GM23338 (cell line): ENCODE measurements around the gene PNPLA8. TPM values are rescaled to one million over a fixed set of nuclear protein-coding genes. Genes with fewer than 3 reads are reported as not detected.

Experiments
- ATAC-seq: fragments of 200-7000 bp; cut with Tn5 transposase; 3 replicates; pipeline ENCODE4 v1.9.1; 2020
- DNase-seq: peaks from one replicate; pipeline ENCODE4 v3.0.0-alpha.2; 2015; ENCODE audit warnings: low spot score
- H2AFZ ChIP-seq: fragments of 200-600 bp; sonication (generic); 2 replicates; pipeline ENCODE4 v1.8.0; 2016; ENCODE audit warnings: antibody characterized with exemption, mild to moderate bottlenecking, moderate library complexity
- H3F3A ChIP-seq: fragments of 200-600 bp; sonication (generic); replicated peaks from 2 replicates; pipeline ENCODE4 v1.8.0; 2017; ENCODE audit warnings: antibody characterized with exemption, mixed run types, low read depth
- H3K27ac ChIP-seq: fragments of 200-600 bp; sonication (generic); 2 replicates; pipeline ENCODE4 v1.6.1; 2016; ENCODE audit warnings: low read depth
- H3K27me3 ChIP-seq: fragments of 200-600 bp; sonication (generic); 2 replicates; pipeline ENCODE4 v1.8.0; 2016; ENCODE audit warnings: mild to moderate bottlenecking, mixed run types, moderate library complexity; ENCODE audit not compliant: insufficient read depth
- H3K36me3 ChIP-seq: fragments of 200-600 bp; sonication (generic); 2 replicates; pipeline ENCODE4 v1.8.0; 2016; ENCODE audit warnings: mild to moderate bottlenecking; ENCODE audit not compliant: insufficient read depth
- H3K4me1 ChIP-seq: fragments of 200-600 bp; sonication (generic); 2 replicates; pipeline ENCODE4 v1.8.0; 2016; ENCODE audit warnings: mild to moderate bottlenecking, moderate library complexity; ENCODE audit not compliant: insufficient read depth
- H3K4me2 ChIP-seq: fragments of 200-600 bp; sonication (generic); 2 replicates; pipeline ENCODE4 v1.7.1; 2017; ENCODE audit warnings: mixed run types
- H3K4me3 ChIP-seq: fragments of 200-600 bp; sonication (generic); 2 replicates; pipeline ENCODE4 v1.6.1; 2016; ENCODE audit warnings: mixed run types
- H3K79me2 ChIP-seq: fragments of 200-600 bp; sonication (generic); replicated peaks from 2 replicates; pipeline ENCODE4 v1.8.0; 2017; ENCODE audit warnings: mild to moderate bottlenecking; ENCODE audit not compliant: insufficient read depth
- H3K9me2 ChIP-seq: fragments of 200-600 bp; sonication (generic); 2 replicates; pipeline ENCODE4 v1.8.0; 2017; ENCODE audit not compliant: insufficient read depth
- H4K20me1 ChIP-seq: fragments of 200-600 bp; sonication (generic); replicated peaks from 2 replicates; pipeline ENCODE4 v1.8.0; 2017; ENCODE audit warnings: mild to moderate bottlenecking; ENCODE audit not compliant: insufficient read depth
- H3K27ac Mint-ChIP-seq: 2 replicates; pipeline ENCODE4 v1.8.0; 2020; ENCODE audit warnings: inconsistent platforms, mild to moderate bottlenecking, moderate library complexity, mixed read lengths
- H3K27me3 Mint-ChIP-seq: 3 replicates; pipeline ENCODE4 v1.8.0; 2022; ENCODE audit warnings: low read depth, mild to moderate bottlenecking, moderate library complexity, mixed read lengths, inconsistent platforms; ENCODE audit not compliant: insufficient read depth, poor library complexity
- H3K36me3 Mint-ChIP-seq: 3 replicates; pipeline ENCODE4 v1.8.0; 2021; ENCODE audit warnings: low read depth, mild to moderate bottlenecking, inconsistent platforms, moderate library complexity, mixed read lengths
- H3K4me1 Mint-ChIP-seq: 3 replicates; pipeline ENCODE4 v1.8.0; 2020; ENCODE audit warnings: mild to moderate bottlenecking, inconsistent platforms, mixed read lengths
- H3K4me3 Mint-ChIP-seq: 3 replicates; pipeline ENCODE4 v1.8.0; 2021; ENCODE audit warnings: moderate library complexity, mild to moderate bottlenecking, inconsistent platforms, mixed read lengths
- H3K9me3 Mint-ChIP-seq: 3 replicates; pipeline ENCODE4 v1.8.0; 2020; ENCODE audit warnings: moderate library complexity, mild to moderate bottlenecking, inconsistent platforms, mixed read lengths
- CREB1 ChIP-seq: fragments of 250-450 bp; sonication (Bioruptor Pico); IDR thresholded peaks from 2 replicates; pipeline ENCODE4 v1.5.0; 2020; ENCODE audit warnings: low read depth, mild to moderate bottlenecking, moderate library complexity
- EZH2 ChIP-seq: fragments of 200-600 bp; sonication (generic); IDR thresholded peaks from one replicate; pipeline ENCODE4 v1.8.0; 2017; ENCODE audit warnings: antibody characterized with exemption, mild to moderate bottlenecking, low read depth; ENCODE audit not compliant: unreplicated experiment
- JUNB ChIP-seq: IDR thresholded peaks from one replicate; pipeline ENCODE4 v1.6.1; 2016; ENCODE audit warnings: antibody characterized with exemption; ENCODE audit not compliant: unreplicated experiment
- NANOG ChIP-seq: IDR thresholded peaks from 2 replicates; pipeline ENCODE4 v1.6.1; 2016; ENCODE audit warnings: antibody characterized with exemption, borderline replicate concordance
- STAT1 ChIP-seq: IDR thresholded peaks from one replicate; pipeline ENCODE4 v1.6.1; 2016; ENCODE audit warnings: antibody characterized with exemption; ENCODE audit not compliant: unreplicated experiment
- ZNF114 ChIP-seq: fragments of 250-450 bp; sonication (Bioruptor Pico); IDR thresholded peaks from 2 replicates; pipeline ENCODE4 v1.5.0; 2020; ENCODE audit warnings: mild to moderate bottlenecking, moderate library complexity
- ZNF331 ChIP-seq: fragments of 250-450 bp; sonication (Bioruptor Pico); IDR thresholded peaks from 2 replicates; pipeline ENCODE4 v1.5.0; 2020; ENCODE audit warnings: low read depth, mild to moderate bottlenecking, moderate library complexity
- polyA plus RNA-seq: library from polyadenylated mRNA; unstranded; fragments of >200 nt; fragmentation: Nextera tagmentation; extraction: Ambion mirVana; gene quantifications from 2 replicates; pipeline ENCODE4 v1.2.1, GENCODE V29; 2016
- total RNA-seq: library from RNA; depleted of rRNA; stranded (reverse); fragments of >200 nt; shearing (Covaris generic); gene quantifications from 2 replicates; pipeline ENCODE4 v1.2.3, GENCODE V29; 2014
- TF ChIP-seq, protein P1 (sequence below): fragments of 250-450 bp; sonication (Bioruptor Pico); IDR thresholded peaks from 2 replicates; pipeline ENCODE4 v1.5.0; 2020; ENCODE audit warnings: mild to moderate bottlenecking, moderate library complexity

The PNPLA8 gene
- total and polyA plus RNA-seq, 2 experiments from 2014 or later = 12.5 to 13.6 TPM

DNA sequence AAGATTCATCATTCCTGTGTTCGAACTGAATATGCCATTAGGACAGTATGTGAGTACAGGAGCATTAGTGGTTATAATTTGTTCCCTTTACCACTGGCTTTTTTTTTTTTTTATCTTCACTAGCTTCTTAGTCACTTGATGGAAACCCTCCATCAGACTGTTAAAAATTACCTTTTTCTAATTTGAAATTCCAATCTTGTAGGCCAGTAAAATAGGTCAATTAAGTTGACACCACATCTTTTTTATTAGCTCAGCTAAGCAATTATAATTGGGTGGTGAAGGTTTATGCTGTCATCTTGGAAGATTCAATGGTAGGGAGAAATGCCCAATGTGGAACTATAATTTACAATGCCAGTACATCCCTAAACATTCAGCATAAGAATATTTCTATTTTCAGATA lies 75.8 kb downstream of the PNPLA8 start (continued):
- TF ChIP-seq CREB1 (CRISPR knock-in tag) = no peak
- no peak for TF ChIP-seq ZNF114 (CRISPR knock-in tag)
- no peak for TF ChIP-seq EZH2
- TF ChIP-seq JUNB = no peak
- no peak for TF ChIP-seq NANOG
- TF ChIP-seq, protein P1, sequence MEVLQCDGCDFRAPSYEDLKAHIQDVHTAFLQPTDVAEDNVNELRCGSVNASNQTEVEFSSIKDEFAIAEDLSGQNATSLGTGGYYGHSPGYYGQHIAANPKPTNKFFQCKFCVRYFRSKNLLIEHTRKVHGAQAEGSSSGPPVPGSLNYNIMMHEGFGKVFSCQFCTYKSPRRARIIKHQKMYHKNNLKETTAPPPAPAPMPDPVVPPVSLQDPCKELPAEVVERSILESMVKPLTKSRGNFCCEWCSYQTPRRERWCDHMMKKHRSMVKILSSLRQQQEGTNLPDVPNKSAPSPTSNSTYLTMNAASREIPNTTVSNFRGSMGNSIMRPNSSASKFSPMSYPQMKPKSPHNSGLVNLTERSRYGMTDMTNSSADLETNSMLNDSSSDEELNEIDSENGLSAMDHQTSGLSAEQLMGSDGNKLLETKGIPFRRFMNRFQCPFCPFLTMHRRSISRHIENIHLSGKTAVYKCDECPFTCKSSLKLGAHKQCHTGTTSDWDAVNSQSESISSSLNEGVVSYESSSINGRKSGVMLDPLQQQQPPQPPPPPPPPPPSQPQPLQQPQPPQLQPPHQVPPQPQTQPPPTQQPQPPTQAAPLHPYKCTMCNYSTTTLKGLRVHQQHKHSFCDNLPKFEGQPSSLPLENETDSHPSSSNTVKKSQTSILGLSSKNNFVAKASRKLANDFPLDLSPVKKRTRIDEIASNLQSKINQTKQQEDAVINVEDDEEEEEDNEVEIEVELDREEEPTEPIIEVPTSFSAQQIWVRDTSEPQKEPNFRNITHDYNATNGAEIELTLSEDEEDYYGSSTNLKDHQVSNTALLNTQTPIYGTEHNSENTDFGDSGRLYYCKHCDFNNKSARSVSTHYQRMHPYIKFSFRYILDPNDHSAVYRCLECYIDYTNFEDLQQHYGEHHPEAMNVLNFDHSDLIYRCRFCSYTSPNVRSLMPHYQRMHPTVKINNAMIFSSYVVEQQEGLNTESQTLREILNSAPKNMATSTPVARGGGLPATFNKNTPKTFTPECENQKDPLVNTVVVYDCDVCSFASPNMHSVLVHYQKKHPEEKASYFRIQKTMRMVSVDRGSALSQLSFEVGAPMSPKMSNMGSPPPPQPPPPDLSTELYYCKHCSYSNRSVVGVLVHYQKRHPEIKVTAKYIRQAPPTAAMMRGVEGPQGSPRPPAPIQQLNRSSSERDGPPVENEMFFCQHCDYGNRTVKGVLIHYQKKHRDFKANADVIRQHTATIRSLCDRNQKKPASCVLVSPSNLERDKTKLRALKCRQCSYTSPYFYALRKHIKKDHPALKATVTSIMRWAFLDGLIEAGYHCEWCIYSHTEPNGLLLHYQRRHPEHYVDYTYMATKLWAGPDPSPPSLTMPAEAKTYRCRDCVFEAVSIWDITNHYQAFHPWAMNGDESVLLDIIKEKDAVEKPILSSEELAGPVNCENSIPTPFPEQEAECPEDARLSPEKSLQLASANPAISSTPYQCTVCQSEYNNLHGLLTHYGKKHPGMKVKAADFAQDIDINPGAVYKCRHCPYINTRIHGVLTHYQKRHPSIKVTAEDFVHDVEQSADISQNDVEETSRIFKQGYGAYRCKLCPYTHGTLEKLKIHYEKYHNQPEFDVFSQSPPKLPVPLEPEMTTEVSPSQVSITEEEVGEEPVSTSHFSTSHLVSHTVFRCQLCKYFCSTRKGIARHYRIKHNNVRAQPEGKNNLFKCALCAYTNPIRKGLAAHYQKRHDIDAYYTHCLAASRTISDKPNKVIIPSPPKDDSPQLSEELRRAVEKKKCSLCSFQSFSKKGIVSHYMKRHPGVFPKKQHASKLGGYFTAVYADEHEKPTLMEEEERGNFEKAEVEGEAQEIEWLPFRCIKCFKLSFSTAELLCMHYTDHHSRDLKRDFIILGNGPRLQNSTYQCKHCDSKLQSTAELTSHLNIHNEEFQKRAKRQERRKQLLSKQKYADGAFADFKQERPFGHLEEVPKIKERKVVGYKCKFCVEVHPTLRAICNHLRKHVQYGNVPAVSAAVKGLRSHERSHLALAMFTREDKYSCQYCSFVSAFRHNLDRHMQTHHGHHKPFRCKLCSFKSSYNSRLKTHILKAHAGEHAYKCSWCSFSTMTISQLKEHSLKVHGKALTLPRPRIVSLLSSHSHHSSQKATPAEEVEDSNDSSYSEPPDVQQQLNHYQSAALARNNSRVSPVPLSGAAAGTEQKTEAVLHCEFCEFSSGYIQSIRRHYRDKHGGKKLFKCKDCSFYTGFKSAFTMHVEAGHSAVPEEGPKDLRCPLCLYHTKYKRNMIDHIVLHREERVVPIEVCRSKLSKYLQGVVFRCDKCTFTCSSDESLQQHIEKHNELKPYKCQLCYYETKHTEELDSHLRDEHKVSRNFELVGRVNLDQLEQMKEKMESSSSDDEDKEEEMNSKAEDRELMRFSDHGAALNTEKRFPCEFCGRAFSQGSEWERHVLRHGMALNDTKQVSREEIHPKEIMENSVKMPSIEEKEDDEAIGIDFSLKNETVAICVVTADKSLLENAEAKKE (CRISPR knock-in tag) = no peak

DNA sequence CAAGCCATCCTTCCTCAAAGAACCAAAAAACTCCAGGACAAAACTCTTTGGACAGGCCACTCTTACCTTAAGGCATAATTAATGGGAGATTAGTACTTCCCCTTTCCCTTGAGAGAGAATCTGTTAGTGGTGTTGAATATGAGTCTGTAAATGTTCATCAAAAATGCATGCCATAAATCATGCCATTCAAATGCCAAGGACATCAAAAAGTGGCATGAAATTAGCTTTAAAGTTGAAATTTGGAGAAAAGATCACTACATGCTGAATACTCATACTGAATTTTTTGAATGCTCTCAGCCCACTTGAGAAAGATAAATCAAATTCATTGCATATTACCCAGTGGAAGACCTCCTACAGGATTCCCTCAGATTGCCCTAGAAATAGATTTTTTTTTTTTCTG lies 76.4 kb downstream of the PNPLA8 start:
- ATAC-seq = no peak
- Mint-ChIP-seq H3K9me3 (no peaks in the 10 kb centered on the region), H3K4me3 (no peak overlapping the region), H3K4me1 (peaks cover 19% of the 10 kb centered on the region), H3K27me3 (peaks cover 8% of the 10 kb centered on the region), H3K27ac (no peak overlapping the region; the same call in 1 of the 2 replicates), H3K36me3 (no peaks in the 10 kb centered on the region)
- Histone ChIP-seq H3F3A (no peaks in the 10 kb centered on the region), H3K79me2 (no peaks in the 10 kb centered on the region), H2AFZ (no peak overlapping the region), H3K9me2 (no peaks in the 10 kb centered on the region), H4K20me1 (peaks cover 14% of the 10 kb centered on the region), H3K4me2 (no peak overlapping the region), H3K27me3 (peaks cover 17% of the 10 kb centered on the region), H3K4me1 (peaks cover 19% of the 10 kb centered on the region), H3K27ac (no peak overlapping the region), H3K4me3 (no peak overlapping the region), H3K36me3 (no peaks in the 10 kb centered on the region)
- DNase-seq = no peak
- TF ChIP-seq ZNF331 (CRISPR knock-in tag) = no peak
- TF ChIP-seq, protein P1 (CRISPR knock-in tag) = no peak
- no peak for TF ChIP-seq STAT1
- no peak for TF ChIP-seq NANOG
- no peak for TF ChIP-seq JUNB
